Choroid plexus epithelial cell (primary cell): ENCODE measurements around the gene CNTFR.

Experiments used
- DNase-seq: peaks from one replicate; pipeline ENCODE4 v3.0.0-alpha.2; 2010; ENCODE audit warnings: low read depth
- H3K4me3 ChIP-seq: 2 replicates; pipeline ENCODE4 v1.5.1; 2011; ENCODE audit warnings: low read depth, mild to moderate bottlenecking, control low read depth, low read length, moderate library complexity
- CTCF ChIP-seq: conservative IDR thresholded peaks from 2 replicates; pipeline ENCODE4 v1.5.1; 2011; ENCODE audit warnings: low read depth, mild to moderate bottlenecking, control low read depth, inconsistent platforms, low read length, moderate library complexity

The CNTFR gene

GRCh38 chr9:34574571-34574970 lies 15.0 kb downstream of the CNTFR start:
- DNase-seq, result no peak
- no peak overlapping the region for H3K4me3 ChIP-seq
- TF ChIP-seq CTCF, result no peak

DNA sequence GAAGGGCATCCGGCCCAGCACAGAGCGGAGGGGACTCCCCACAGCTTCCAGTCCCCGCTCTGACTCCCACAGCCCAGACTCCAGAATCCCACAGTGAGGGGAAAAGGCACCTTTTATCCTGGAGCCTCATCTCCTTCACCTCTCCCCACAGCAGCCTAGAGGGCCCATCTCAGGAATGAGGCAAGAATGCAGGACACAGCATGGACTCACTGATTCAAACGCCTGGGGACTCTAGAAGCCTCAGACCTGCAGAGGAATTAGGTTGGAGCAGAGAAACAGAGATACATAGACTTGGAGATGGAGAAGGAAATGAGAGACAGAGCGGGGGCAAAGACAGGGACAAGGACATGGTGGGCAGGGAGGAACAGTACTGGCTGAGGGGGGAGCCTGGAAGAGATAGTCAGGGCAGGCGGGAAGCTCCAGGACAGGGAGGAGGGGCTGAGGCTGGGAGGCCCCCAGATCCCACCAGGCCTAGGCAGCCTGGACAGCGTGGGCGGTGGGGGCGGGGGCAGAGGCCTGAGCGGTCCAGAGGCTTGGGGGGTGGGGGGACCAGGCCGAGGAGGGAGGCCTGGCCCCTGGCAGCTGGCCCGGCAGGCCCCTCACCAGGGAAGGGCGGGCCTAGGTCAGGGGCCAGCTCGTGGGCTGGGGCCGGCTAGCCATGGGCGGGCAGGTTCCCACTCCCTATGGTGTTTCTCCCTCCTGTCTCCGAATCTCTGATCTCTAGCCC lies 15.8 kb downstream of the CNTFR start:
- H3K4me3 ChIP-seq, result no peak overlapping the region
- DNase-seq, result no peak
- no peak for TF ChIP-seq CTCF

GRCh38 chr9:34572628-34573027 lies 16.9 kb downstream of the CNTFR start:
- TF ChIP-seq CTCF, result no peak
- no peak for DNase-seq
- H3K4me3 ChIP-seq, result no peak overlapping the region

- no peak overlapping the region for H3K4me3 ChIP-seq
- TF ChIP-seq CTCF, result no peak
- DNase-seq, result no peak
Observed at GRCh38 chr9:34572092-34572491, 17.4 kb downstream of the CNTFR start.

- TF ChIP-seq CTCF, result no peak
- H3K4me3 ChIP-seq, result no peak overlapping the region
- no peak for DNase-seq
Observed at GRCh38 chr9:34571481-34571810, 18.1 kb downstream of the CNTFR start.

DNA sequence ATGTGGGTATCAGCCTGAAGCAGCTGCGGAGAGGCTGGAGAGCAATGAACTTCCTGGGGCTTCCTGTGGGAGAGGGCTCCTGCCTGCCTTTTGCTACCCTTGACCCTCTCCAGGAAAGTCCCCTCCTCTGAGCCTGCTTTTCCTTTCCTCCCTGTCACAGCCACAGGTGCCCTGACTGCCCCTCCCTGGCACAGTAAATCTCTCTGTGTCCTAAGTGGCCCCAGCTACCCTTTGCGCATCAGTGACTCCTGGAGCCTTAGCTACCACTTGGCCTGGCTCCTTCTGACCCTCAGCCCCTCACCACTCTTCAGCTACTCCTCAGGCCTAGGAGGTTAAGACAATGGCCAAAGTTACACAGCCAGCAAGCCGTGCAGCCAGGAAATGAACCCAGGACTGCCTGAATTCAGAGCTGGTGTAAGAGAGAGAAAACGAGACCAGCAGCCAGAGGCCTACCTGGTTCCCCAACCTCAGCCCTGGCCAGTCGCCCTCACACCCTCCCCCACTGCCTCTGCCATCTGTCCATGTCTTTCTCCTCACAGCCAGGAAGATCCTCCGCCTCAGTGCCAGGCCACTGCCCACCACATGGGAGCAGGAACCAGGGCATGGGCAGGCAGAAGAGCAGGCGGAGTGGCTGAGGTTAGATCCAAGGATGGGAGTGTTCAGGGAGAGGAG lies 18.6 kb downstream of the CNTFR start:
- no peak overlapping the region for H3K4me3 ChIP-seq
- no peak for DNase-seq
- no peak for TF ChIP-seq CTCF

- TF ChIP-seq CTCF, result no peak
- DNase-seq, result no peak
- no peak overlapping the region for H3K4me3 ChIP-seq
Observed at GRCh38 chr9:34570376-34570775, 19.1 kb downstream of the CNTFR start.
